SK-N-MC (cell line): Measurements from ENCODE around the gene CDKN2AIPNL.
"Not testable (repeated sequence)": the region's sequence is repeated elsewhere in the genome, so short reads cannot be mapped to it uniquely, and the experiment has no call there.

Source experiments
- EZH2 ChIP-seq: fragments of 200-600 bp; sonication (generic); IDR thresholded peaks from one replicate; pipeline ENCODE4 v1.6.1; 2017; ENCODE audit warnings: antibody characterized with exemption
- FOXP2 ChIP-seq: optimal IDR thresholded peaks from 2 replicates; pipeline ENCODE3; 2011; ENCODE audit warnings: mild to moderate bottlenecking, moderate library complexity; ENCODE audit not compliant: insufficient read depth; ENCODE audit errors: extremely low read length, control extremely low read depth
- POLR2AphosphoS5 ChIP-seq: IDR thresholded peaks from 2 replicates; pipeline ENCODE4 v1.6.1; 2012; ENCODE audit warnings: mild to moderate bottlenecking, low read depth, low read length, borderline replicate concordance

DNA sequence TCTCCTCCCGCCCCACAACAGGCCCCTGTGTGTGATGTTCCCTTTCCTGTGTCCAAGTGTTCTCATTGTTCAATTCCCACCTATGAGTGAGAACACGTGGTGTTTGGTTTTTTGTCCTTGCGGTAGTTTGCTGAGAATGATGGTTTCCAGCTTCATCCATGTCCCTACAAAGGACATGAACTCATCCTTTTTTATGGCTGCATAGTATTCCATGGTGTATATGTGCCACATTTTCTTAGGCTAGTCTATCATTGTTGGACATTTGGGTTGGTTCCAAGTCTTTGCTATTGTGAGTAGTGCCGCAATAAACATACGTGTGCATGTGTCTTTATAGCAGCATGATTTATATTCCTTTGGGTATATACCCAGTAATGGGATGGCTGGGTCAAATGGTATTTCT lies 38.0 kb downstream of the CDKN2AIPNL start:
- not testable (repeated sequence) for TF ChIP-seq EZH2, POLR2AphosphoS5, FOXP2
